ENCODE data around the gene HCN4.

The HCN4 gene

GRCh38 chr15:73387507-73388255 is 18.9 kb upstream of the HCN4 start:
- no peaks in the 10 kb centered on the region for H3K36me3 ChIP-seq (ENCODE audit: low read depth)
- no peaks in the 10 kb centered on the region for H3K27me3 ChIP-seq (ENCODE audit: insufficient read depth, poor library complexity, severe bottlenecking)
- peaks cover 15% of the 10 kb centered on the region for H3K4me1 ChIP-seq (ENCODE audit: insufficient read depth, poor library complexity, severe bottlenecking)
- H3K9me3 ChIP-seq (ENCODE audit: severe bottlenecking) = no peaks in the 10 kb centered on the region
- peak overlapping the region; percentile 19 for H3K27ac ChIP-seq (ENCODE audit: poor library complexity, severe bottlenecking)
- ATAC-seq (ENCODE audit: low read depth) (peak; percentile 15), DNase-seq (ENCODE audit: low spot score) (no peak)
- TF ChIP-seq, protein P1, sequence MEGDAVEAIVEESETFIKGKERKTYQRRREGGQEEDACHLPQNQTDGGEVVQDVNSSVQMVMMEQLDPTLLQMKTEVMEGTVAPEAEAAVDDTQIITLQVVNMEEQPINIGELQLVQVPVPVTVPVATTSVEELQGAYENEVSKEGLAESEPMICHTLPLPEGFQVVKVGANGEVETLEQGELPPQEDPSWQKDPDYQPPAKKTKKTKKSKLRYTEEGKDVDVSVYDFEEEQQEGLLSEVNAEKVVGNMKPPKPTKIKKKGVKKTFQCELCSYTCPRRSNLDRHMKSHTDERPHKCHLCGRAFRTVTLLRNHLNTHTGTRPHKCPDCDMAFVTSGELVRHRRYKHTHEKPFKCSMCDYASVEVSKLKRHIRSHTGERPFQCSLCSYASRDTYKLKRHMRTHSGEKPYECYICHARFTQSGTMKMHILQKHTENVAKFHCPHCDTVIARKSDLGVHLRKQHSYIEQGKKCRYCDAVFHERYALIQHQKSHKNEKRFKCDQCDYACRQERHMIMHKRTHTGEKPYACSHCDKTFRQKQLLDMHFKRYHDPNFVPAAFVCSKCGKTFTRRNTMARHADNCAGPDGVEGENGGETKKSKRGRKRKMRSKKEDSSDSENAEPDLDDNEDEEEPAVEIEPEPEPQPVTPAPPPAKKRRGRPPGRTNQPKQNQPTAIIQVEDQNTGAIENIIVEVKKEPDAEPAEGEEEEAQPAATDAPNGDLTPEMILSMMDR (IDR thresholded peaks at IDR 0.05; ENCODE audit: poor library complexity, severe bottlenecking) = no peak
- no peak overlapping the region for H3K4me3 ChIP-seq (ENCODE audit: severe bottlenecking)

DNA sequence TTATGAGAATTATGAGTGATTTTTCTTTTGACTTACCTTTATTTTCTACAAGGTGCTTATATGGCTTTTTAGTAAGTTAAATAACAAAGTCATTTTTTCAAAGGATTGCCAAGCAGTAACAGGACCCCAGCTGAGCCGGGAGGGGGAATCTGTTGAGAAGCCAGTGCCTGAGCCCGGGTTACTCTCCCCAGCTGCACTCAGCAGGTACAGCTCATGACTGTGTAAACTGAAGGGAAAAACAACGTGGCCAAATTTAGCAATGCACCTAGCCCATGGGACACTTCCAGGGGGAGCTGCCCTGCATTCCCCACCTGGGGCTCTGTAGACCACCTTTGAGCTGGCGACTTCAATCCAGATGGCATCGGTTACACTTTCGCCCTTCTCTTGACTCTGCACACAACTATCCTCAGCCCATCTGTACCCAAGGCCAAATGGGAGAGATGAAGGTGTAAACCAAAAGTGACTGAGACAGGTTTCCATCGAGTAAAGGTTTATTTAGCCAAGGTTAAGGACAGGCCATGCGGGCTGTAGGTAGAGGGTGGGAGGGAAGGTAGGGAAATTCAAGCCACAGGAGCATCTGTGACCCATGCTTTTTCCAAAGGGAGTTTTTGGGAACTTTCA is 18.2 kb upstream of the HCN4 start:
- DNase-seq (ENCODE audit: low spot score) (peak; percentile 38), ATAC-seq (ENCODE audit: low read depth) (no peak)
- Histone ChIP-seq H3K4me1 (ENCODE audit: insufficient read depth, poor library complexity, severe bottlenecking) (peaks cover 15% of the 10 kb centered on the region), H3K27ac (ENCODE audit: poor library complexity, severe bottlenecking) (no peak overlapping the region), H3K4me3 (ENCODE audit: severe bottlenecking) (no peak overlapping the region), H3K9me3 (ENCODE audit: severe bottlenecking) (no peaks in the 10 kb centered on the region), H3K27me3 (ENCODE audit: insufficient read depth, poor library complexity, severe bottlenecking) (no peaks in the 10 kb centered on the region), H3K36me3 (ENCODE audit: low read depth) (no peaks in the 10 kb centered on the region)
- TF ChIP-seq, protein P1 (IDR thresholded peaks at IDR 0.05; ENCODE audit: poor library complexity, severe bottlenecking) = no peak

DNA sequence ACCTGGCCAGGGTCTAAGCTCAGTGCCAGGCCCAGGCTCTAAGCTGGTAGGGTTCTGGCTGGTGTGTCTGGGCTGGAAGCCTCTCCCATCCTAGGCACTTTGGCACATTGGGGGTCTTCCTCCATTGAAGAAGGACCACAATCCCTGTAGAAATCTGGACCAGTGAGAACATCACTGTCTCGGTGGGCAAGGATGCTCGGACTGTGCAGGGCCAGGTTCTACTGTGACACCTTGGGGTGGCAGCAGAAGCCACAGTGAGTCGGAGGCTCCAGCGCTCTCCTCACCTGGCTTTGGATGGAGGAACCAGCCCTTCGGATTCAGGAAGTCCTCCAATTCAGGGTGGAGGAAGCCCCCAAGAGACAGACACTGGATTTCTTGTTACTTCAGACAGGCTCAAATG is 17.5 kb upstream of the HCN4 start:
- DNase-seq (ENCODE audit: low spot score) = peak; percentile 54
- Histone ChIP-seq H3K27me3 (ENCODE audit: insufficient read depth, poor library complexity, severe bottlenecking) (no peaks in the 10 kb centered on the region), H3K36me3 (ENCODE audit: low read depth) (no peaks in the 10 kb centered on the region), H3K4me1 (ENCODE audit: insufficient read depth, poor library complexity, severe bottlenecking) (peaks cover 15% of the 10 kb centered on the region), H3K4me3 (ENCODE audit: severe bottlenecking) (no peak overlapping the region), H3K9me3 (ENCODE audit: severe bottlenecking) (no peaks in the 10 kb centered on the region), H3K27ac (ENCODE audit: poor library complexity, severe bottlenecking) (no peak overlapping the region)
- TF ChIP-seq, protein P1 (IDR thresholded peaks at IDR 0.05; ENCODE audit: poor library complexity, severe bottlenecking) = no peak
- no peak for ATAC-seq (ENCODE audit: low read depth)

GRCh38 chr15:73385205-73385604 is 16.4 kb upstream of the HCN4 start:
- H3K27me3 ChIP-seq (ENCODE audit: insufficient read depth, poor library complexity, severe bottlenecking) = no peaks in the 10 kb centered on the region
- TF ChIP-seq, protein P1 (IDR thresholded peaks at IDR 0.05; ENCODE audit: poor library complexity, severe bottlenecking) = no peak
- no peak for ATAC-seq (ENCODE audit: low read depth)

More at GRCh38 chr15:73385205-73385604, 16.4 kb upstream of the HCN4 start:
- Histone ChIP-seq H3K9me3 (ENCODE audit: severe bottlenecking) (no peaks in the 10 kb centered on the region), H3K36me3 (ENCODE audit: low read depth) (no peaks in the 10 kb centered on the region), H3K4me1 (ENCODE audit: insufficient read depth, poor library complexity, severe bottlenecking) (peaks cover 15% of the 10 kb centered on the region), H3K27ac (ENCODE audit: poor library complexity, severe bottlenecking) (no peak overlapping the region), H3K4me3 (ENCODE audit: severe bottlenecking) (no peak overlapping the region)
- DNase-seq (ENCODE audit: low spot score) = peak; percentile 47
